HepG2 (cell line): ENCODE results near the gene PTTG1IP2. TPM values are rescaled to one million over a fixed set of nuclear protein-coding genes. Genes with fewer than 3 reads are reported as not detected.
A peak's percentile ranks its signal among the peaks of the same experiment; 100 is the strongest.

Experiments
- ATAC-seq: fragments of 200-7000 bp; cut with Tn5 transposase; 3 replicates; pipeline ENCODE4 v1.9.1; 2020; ENCODE audit warnings: mild to moderate bottlenecking, moderate library complexity
- BruUV-seq: library from RNA; stranded (reverse); fragments of 400-500 nt; replicated peaks from 2 replicates; lab custom pipeline; 2021; lab: Mats Ljungman, UMichigan
- CTCF ChIA-PET: fragments of 300-600 bp; formaldehyde crosslinking; extraction: SDS; loops from one replicate; lab custom pipeline; 2021; ENCODE audit warnings: low total read pairs, inconsistent platforms, low intra/inter-chr PET ratio; lab: Yijun Ruan, JAX
- POLR2A ChIA-PET: fragments of 350-600 bp; sonication (Branson Sonifier 250); formaldehyde crosslinking; loops from one replicate; lab custom pipeline; 2020; ENCODE audit warnings: antibody characterized with exemption, inconsistent platforms; lab: Yijun Ruan, JAX
- DNase-seq: peaks from one replicate; pipeline ENCODE4 v3.0.0-alpha.2; 2015; ENCODE audit warnings: low spot score
- FAIRE-seq: peaks from 3 replicates; lab custom pipeline; 2011; peaks lifted over from hg19 to GRCh38; lab: Jason Lieb, UNC
- H2AFZ ChIP-seq: one replicate; pipeline ENCODE4 v1.6.1; 2011; ENCODE audit warnings: low read length, inconsistent platforms
- H3K27ac ChIP-seq: fragments of 300-600 bp; 3 replicates; pipeline ENCODE4 v1.8.0; 2011; ENCODE audit warnings: mixed run types, mild to moderate bottlenecking, mixed read lengths, low read length, inconsistent platforms; ENCODE audit not compliant: insufficient read depth; ENCODE audit errors: extremely low read length
- H3K27me3 ChIP-seq, 2 experiments: fragments of 200-600 bp in 1 of 2; 2 replicates in 1 of 2; 3 replicates in 1 of 2; pipeline versions ENCODE4 v1.6.0 to v1.8.0; 2011; ENCODE audit warnings: low read length in 2 of 2, mild to moderate bottlenecking in 2 of 2, moderate library complexity in 2 of 2, inconsistent platforms in 1 of 2; ENCODE audit not compliant: insufficient read depth in 2 of 2, control insufficient read depth in 1 of 2
- H3K36me3 ChIP-seq, 2 experiments: fragments of 200-600 bp in 1 of 2; replicated peaks in 1 of 2; 2 replicates in 1 of 2; 3 replicates in 1 of 2; pipeline versions ENCODE4 v1.5.1 to v1.8.0; 2011; ENCODE audit warnings: low read length in 2 of 2, inconsistent platforms in 1 of 2; ENCODE audit not compliant: insufficient read depth in 2 of 2, control insufficient read depth in 1 of 2
- H3K4me1 ChIP-seq: 2 replicates; pipeline ENCODE4 v1.5.1; 2012; ENCODE audit warnings: low read length, inconsistent platforms; ENCODE audit not compliant: insufficient read depth
- H3K4me2 ChIP-seq: 2 replicates; pipeline ENCODE4 v1.6.0; 2011; ENCODE audit warnings: low read depth, low read length, inconsistent platforms
- H3K4me3 ChIP-seq, 3 experiments: fragments of 200-600 bp in 1 of 3; sonication (generic), shearing (Covaris generic) in 1 of 3; replicated peaks in 1 of 3; 2 replicates each; pipeline ENCODE4 v1.5.1; 2011 to 2016; ENCODE audit warnings: low read length in 3 of 3, inconsistent platforms in 2 of 3, low read depth in 2 of 3, mild to moderate bottlenecking in 2 of 3, control low read depth in 1 of 3, mixed read lengths in 1 of 3; ENCODE audit not compliant: insufficient read depth in 1 of 3
- H3K79me2 ChIP-seq: one replicate; pipeline ENCODE4 v1.6.1; 2011; ENCODE audit warnings: low read length, inconsistent platforms; ENCODE audit not compliant: insufficient read depth
- H3K9ac ChIP-seq: 2 replicates; pipeline ENCODE4 v1.6.0; 2011; ENCODE audit warnings: mild to moderate bottlenecking, low read depth, low read length, inconsistent platforms; ENCODE audit not compliant: insufficient read depth
- H3K9me3 ChIP-seq: 2 replicates; pipeline ENCODE4 v1.5.1; 2012; ENCODE audit warnings: mild to moderate bottlenecking, low read length
- H4K20me1 ChIP-seq: 2 replicates; pipeline ENCODE4 v1.6.0; 2011; ENCODE audit warnings: inconsistent platforms, mild to moderate bottlenecking, low read length, moderate library complexity; ENCODE audit not compliant: insufficient read depth
- ARID5B ChIP-seq: IDR thresholded peaks from 2 replicates; pipeline ENCODE4 v1.4.0; 2020; ENCODE audit warnings: mild to moderate bottlenecking, missing genetic modification reagents
- FOXC1 ChIP-seq: sonication (generic); formaldehyde crosslinking; IDR thresholded peaks from 2 replicates; pipeline ENCODE4 v1.8.0; 2022; ENCODE audit warnings: mild to moderate bottlenecking, missing genetic modification reagents, borderline replicate concordance
- FOXK2 ChIP-seq: fragments of 450-650 bp; IDR thresholded peaks from 2 replicates; pipeline ENCODE4 v1.6.1; 2016
- FOXP1 ChIP-seq, 2 experiments: fragments of 450-650 bp in 1 of 2; IDR thresholded peaks; 2 replicates each; pipeline ENCODE4 v1.6.1; 2017 to 2018; ENCODE audit warnings: antibody characterized with exemption in 1 of 2
- HMG20A ChIP-seq: IDR thresholded peaks from 2 replicates; pipeline ENCODE4 v1.6.1; 2016; ENCODE audit warnings: borderline replicate concordance
- JUNB ChIP-seq: sonication (generic); formaldehyde crosslinking; IDR thresholded peaks from 2 replicates; pipeline ENCODE4 v1.8.0; 2022; ENCODE audit warnings: missing genetic modification reagents, mild to moderate bottlenecking, borderline replicate concordance
- KDM5B ChIP-seq: sonication (generic); formaldehyde crosslinking; IDR thresholded peaks from 2 replicates; pipeline ENCODE4 v1.4.0; 2020; ENCODE audit warnings: missing genetic modification reagents, mild to moderate bottlenecking, borderline replicate concordance
- MEIS1 ChIP-seq: sonication (generic); formaldehyde crosslinking; IDR thresholded peaks from 2 replicates; pipeline ENCODE4 v1.9.0; 2021; ENCODE audit warnings: mild to moderate bottlenecking, missing genetic modification reagents, moderate library complexity, borderline replicate concordance
- PHB2 ChIP-seq: fragments of 450-650 bp; IDR thresholded peaks from 2 replicates; pipeline ENCODE4 v1.6.1; 2018; ENCODE audit not compliant: partially characterized antibody
- RXRB ChIP-seq: IDR thresholded peaks from 2 replicates; pipeline ENCODE4 v1.6.1; 2016; ENCODE audit warnings: borderline replicate concordance, missing genetic modification reagents, missing compliant biosample characterization
- SIX1 ChIP-seq: sonication (generic); formaldehyde crosslinking; IDR thresholded peaks from 2 replicates; pipeline ENCODE4 v1.4.0; 2020; ENCODE audit warnings: missing genetic modification reagents, borderline replicate concordance
- SP140L ChIP-seq: sonication (generic); formaldehyde crosslinking; IDR thresholded peaks from 2 replicates; pipeline ENCODE4 v1.4.0; 2020; ENCODE audit warnings: missing genetic modification reagents, borderline replicate concordance
- ZNF576 ChIP-seq: sonication (generic); formaldehyde crosslinking; IDR thresholded peaks from 2 replicates; pipeline ENCODE4 v1.4.0; 2020; ENCODE audit warnings: mild to moderate bottlenecking, missing genetic modification reagents
- ZSCAN21 ChIP-seq: sonication (generic); formaldehyde crosslinking; IDR thresholded peaks from 2 replicates; pipeline ENCODE4 v1.8.0; 2022; ENCODE audit warnings: mild to moderate bottlenecking, missing genetic modification reagents, moderate library complexity, borderline replicate concordance
- WGBS: methylation state at CpG from one replicate; pipeline ENCODE4 v1.1.6; 2017; ENCODE audit warnings: low lambda C conversion rate; 5-methylcytosine and 5-hydroxymethylcytosine counted together
- in situ Hi-C: cut with HindIII; loops from 2 replicates; pipeline ENCODE4 v1.10.0; 2017; ENCODE audit warnings: low pct_unique_long_range_greater_than_20kb; ENCODE audit not compliant: extremely low pct_ligation_motif_present
- intact Hi-C: fragments of 100-400 bp; cut with micrococcal nuclease; formaldehyde crosslinking; loops from one replicate; pipeline ENCODE4 v1.10.0; 2022; ENCODE audit not compliant: unreplicated experiment
- polyA plus RNA-seq, 8 experiments: library from polyadenylated mRNA; depleted of rRNA in 3 of 8; stranded (reverse) in 7 of 8; unstranded in 1 of 8; fragments of >200 nt; fragmentation: Illumina TruSeq in 4 of 8; extraction: Trizol in 4 of 8; gene quantifications; 2 replicates each; pipeline versions ENCODE4 v1.2.1 to v1.2.3, GENCODE V29; 2011 to 2016; ENCODE audit warnings: low read depth in 4 of 8, missing spikeins in 1 of 8, mixed read lengths in 1 of 8; ENCODE audit not compliant: insufficient read depth in 1 of 8
- total RNA-seq, 5 experiments: library from RNA; depleted of rRNA; stranded (reverse); fragments of >200 nt; fragmentation: Illumina TruSeq; extraction: Trizol; gene quantifications; 2 replicates each; pipeline ENCODE4 v1.2.3, GENCODE V29; 2016; ENCODE audit warnings: low read depth in 1 of 5
- TF ChIP-seq, protein P1 (sequence below): sonication (generic); formaldehyde crosslinking; IDR thresholded peaks from 2 replicates; pipeline ENCODE4 v1.5.0; 2020; ENCODE audit warnings: missing genetic modification reagents, mild to moderate bottlenecking, borderline replicate concordance
- TF ChIP-seq, protein P2 (sequence below): sonication (generic); formaldehyde crosslinking; conservative IDR thresholded peaks from 2 replicates; pipeline ENCODE4 v1.4.0; 2020; ENCODE audit warnings: missing genetic modification reagents
- TF ChIP-seq, protein P3 (sequence below): sonication (generic); formaldehyde crosslinking; IDR thresholded peaks from 2 replicates; pipeline ENCODE4 v1.9.0; 2021; ENCODE audit warnings: missing genetic modification reagents, mild to moderate bottlenecking, borderline replicate concordance

PTTG1IP2 gene
- total and polyA plus RNA-seq, 2 of the 13 experiments (the other 11 are each of a cell fraction or from before 2014, with no cell fraction given) = not detected

DNA sequence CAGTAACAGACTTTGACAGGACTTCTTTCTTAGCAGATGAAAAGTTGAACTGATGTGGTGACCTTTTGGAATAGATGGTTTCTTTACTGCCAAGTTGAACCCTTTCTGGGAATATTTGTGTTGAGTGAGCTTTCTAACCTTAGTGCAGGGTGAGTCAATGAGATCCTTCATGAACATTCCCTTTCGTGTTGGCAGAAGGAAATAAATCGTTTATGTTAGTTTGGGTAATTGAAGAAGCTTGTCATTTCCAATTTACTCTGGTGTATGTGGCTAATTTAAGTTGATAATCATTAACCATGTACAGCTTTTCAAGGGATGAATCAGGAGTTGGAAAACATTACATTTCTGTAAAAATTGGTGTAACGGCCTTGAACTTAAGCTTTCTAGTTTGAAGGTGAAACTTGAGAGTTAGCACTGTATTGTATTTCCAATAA is 43.4 kb downstream of the PTTG1IP2 start (continued):
- TF ChIP-seq RXRB (0 out of 2 replicates have a peak, but pooled peaks have one; percentile 20), HMG20A (peak; percentile 26; the same call in 1 of the 2 replicates), PHB2 (no peak), FOXP1 (IDR thresholded peaks at IDR 0.05) (no peak), FOXP1 (CRISPR knock-in tag; IDR thresholded peaks at IDR 0.05) (0 out of 2 replicates have a peak, but pooled peaks have one; percentile 16), SIX1 (CRISPR knock-in tag) (peak; percentile 69; the same call in 1 of the 2 replicates), ARID5B (CRISPR knock-in tag) (peak; percentile 43; the same call in 1 of the 2 replicates)
- TF ChIP-seq, protein P1, sequence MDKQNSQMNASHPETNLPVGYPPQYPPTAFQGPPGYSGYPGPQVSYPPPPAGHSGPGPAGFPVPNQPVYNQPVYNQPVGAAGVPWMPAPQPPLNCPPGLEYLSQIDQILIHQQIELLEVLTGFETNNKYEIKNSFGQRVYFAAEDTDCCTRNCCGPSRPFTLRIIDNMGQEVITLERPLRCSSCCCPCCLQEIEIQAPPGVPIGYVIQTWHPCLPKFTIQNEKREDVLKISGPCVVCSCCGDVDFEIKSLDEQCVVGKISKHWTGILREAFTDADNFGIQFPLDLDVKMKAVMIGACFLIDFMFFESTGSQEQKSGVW (CRISPR knock-in tag) = no peak

DNA sequence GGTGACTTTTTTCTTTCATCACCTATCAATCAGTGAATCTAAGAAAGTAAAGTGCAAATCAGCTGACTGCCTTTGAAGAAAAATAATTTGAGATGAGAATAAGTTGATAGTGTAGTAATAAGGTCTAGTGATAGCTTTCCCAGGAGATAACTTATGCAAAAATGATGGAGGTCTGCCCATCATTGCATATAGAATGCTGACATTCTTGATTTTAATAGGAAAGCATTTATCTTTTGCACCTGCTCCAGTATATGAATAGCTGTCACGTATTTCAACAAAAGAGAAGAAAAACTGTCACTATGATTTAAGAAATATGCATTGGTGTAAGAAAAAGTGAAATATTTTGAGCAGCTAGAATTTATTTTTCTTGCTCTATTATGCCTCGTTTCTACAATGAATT is 46.8 kb downstream of the PTTG1IP2 start:
- in situ Hi-C loops = no loop called here
- no peaks in the 10 kb centered on the region for H3K36me3 ChIP-seq
- ChIA-PET CTCF (no interaction called here), POLR2A (no interaction called here)
- 0% methylated on average over 2 of the region's 2 CpGs for WGBS
- no peaks in the 10 kb centered on the region for H4K20me1 ChIP-seq
- H3K4me2 ChIP-seq = no peak overlapping the region
- no peak for DNase-seq
- no TSS peak for BruUV-seq
- no peak overlapping the region for H3K9ac ChIP-seq
- H3K79me2 ChIP-seq = no peaks in the 10 kb centered on the region
- no peak overlapping the region for H2AFZ ChIP-seq
- no peak for ATAC-seq
- H3K27ac ChIP-seq = no peak overlapping the region
- intact Hi-C loops = no loop called here
- H3K4me1 ChIP-seq = peaks cover 9% of the 10 kb centered on the region
- no peaks in the 10 kb centered on the region for H3K9me3 ChIP-seq
- FAIRE-seq = no peak
- no peak overlapping the region for H3K4me3 ChIP-seq
- no peaks in the 10 kb centered on the region for H3K27me3 ChIP-seq
- TF ChIP-seq KDM5B = no peak
- TF ChIP-seq, protein P2, sequence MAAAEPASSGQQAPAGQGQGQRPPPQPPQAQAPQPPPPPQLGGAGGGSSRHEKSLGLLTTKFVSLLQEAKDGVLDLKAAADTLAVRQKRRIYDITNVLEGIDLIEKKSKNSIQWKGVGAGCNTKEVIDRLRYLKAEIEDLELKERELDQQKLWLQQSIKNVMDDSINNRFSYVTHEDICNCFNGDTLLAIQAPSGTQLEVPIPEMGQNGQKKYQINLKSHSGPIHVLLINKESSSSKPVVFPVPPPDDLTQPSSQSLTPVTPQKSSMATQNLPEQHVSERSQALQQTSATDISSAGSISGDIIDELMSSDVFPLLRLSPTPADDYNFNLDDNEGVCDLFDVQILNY (CRISPR knock-in tag) = no peak
- TF ChIP-seq ZSCAN21 (CRISPR knock-in tag) = no peak
- no peak for TF ChIP-seq MEIS1
- TF ChIP-seq RXRB = no peak
- TF ChIP-seq, protein P3, sequence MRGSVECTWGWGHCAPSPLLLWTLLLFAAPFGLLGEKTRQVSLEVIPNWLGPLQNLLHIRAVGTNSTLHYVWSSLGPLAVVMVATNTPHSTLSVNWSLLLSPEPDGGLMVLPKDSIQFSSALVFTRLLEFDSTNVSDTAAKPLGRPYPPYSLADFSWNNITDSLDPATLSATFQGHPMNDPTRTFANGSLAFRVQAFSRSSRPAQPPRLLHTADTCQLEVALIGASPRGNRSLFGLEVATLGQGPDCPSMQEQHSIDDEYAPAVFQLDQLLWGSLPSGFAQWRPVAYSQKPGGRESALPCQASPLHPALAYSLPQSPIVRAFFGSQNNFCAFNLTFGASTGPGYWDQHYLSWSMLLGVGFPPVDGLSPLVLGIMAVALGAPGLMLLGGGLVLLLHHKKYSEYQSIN (CRISPR knock-in tag) = no peak
- TF ChIP-seq JUNB (CRISPR knock-in tag) = no peak
- no peak for TF ChIP-seq FOXC1 (CRISPR knock-in tag)
- no peak for TF ChIP-seq SP140L (CRISPR knock-in tag)
- no peak for TF ChIP-seq FOXK2
- no peak for TF ChIP-seq ZNF576 (CRISPR knock-in tag)
